ENCODE measurements around the gene PDSS2.

- TF ChIP-seq, protein P1, sequence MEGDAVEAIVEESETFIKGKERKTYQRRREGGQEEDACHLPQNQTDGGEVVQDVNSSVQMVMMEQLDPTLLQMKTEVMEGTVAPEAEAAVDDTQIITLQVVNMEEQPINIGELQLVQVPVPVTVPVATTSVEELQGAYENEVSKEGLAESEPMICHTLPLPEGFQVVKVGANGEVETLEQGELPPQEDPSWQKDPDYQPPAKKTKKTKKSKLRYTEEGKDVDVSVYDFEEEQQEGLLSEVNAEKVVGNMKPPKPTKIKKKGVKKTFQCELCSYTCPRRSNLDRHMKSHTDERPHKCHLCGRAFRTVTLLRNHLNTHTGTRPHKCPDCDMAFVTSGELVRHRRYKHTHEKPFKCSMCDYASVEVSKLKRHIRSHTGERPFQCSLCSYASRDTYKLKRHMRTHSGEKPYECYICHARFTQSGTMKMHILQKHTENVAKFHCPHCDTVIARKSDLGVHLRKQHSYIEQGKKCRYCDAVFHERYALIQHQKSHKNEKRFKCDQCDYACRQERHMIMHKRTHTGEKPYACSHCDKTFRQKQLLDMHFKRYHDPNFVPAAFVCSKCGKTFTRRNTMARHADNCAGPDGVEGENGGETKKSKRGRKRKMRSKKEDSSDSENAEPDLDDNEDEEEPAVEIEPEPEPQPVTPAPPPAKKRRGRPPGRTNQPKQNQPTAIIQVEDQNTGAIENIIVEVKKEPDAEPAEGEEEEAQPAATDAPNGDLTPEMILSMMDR (conservative IDR thresholded peaks at IDR 0.05; ENCODE audit: low read length), result no peak
- TF ChIP-seq EZH2phosphoT487 (IDR thresholded peaks at IDR 0.05; ENCODE audit: borderline replicate concordance), result no peak
These were observed 111.1 kb downstream of the PDSS2 start for GRCh38 chr6:107348224-107348623.
